GM21360 (cell line): ENCODE results near the gene PTPN14.
"Not testable (repeated sequence)": the region's sequence is repeated elsewhere in the genome, so short reads cannot be mapped to it uniquely, and the experiment has no call there.

ENCODE experiments used
- ATAC-seq: cut with Tn5 transposase; IDR thresholded peaks from one replicate; pipeline ENCODE4 v1.9.1; 2021; ENCODE audit warnings: mild to moderate bottlenecking, moderate library complexity; ENCODE audit not compliant: unreplicated experiment

The PTPN14 gene

DNA sequence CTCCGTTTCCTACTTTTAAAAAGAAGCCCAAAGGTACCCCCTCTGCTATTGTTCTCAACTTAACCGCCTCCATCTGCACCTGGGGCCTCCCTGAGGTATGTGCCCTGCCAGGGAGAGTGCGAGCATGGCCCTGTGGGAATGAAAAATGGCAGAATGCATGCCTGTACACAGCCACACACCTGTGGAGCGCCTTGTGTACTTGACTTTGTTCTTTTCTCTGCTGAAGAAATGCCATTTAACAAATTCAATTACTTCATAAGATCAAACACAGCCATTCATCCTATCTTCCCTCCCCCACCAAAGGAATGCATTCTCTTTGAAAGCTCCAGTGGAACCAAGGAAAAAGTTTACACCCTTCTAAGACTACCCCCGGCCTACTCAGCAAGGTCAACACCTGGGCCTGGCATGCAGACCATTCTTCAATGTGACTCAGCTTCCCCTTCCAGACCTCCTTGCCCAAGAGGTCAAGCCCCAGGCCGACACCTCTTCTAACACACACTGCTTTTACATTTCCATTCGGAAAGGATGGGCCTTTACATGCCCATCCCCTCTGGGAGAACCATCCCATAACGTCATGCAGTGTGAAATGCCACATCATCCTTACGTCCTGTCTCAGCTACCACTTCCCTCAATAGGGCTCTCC lies 146.7 kb downstream of the PTPN14 start:
- no peak for ATAC-seq

GRCh38 chr1:214404154-214404553 lies 147.2 kb downstream of the PTPN14 start:
- ATAC-seq: no peak

DNA sequence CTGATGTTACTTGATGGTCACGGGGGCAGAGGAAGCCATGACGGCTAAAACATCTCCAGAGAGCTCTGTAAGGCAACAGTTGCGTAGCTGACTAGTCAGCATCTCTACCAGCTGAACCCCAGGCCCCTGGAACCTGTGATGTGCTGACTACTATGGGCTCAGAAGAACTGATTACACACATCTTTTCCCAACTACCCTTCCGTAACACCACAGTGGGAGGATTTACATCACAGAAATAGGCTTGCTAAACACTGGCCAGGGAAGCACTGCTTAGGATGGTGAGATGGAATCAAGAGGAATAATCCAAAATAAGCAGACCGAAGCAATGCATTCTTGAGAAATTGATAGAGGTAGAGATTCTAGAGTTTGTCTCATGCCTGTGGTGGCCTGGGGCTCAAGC lies 148.0 kb downstream of the PTPN14 start:
- ATAC-seq: no peak

DNA sequence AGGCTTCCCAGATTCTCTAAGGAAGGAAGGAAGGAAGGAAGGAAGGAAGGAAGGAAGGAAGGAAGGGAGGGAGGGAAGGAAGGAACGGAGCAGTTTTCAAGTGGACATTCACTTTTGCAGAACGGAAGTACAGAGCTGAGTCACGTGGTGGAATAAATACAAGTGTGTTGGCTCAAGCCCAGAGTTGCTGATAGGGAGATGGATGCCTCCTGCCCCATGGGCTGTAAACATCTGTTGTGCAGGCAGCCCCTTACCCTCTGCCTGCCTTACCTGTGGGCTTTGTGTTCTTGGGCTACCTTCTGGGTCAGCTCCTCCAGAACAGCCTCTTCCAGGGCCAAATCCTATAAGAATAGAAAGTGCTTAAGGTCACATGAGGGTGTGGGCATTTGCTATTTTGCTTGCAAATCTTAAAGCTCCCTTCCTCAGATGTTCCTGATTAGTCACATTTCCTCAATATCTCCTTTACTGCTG lies 148.8 kb downstream of the PTPN14 start:
- no peak for ATAC-seq

DNA sequence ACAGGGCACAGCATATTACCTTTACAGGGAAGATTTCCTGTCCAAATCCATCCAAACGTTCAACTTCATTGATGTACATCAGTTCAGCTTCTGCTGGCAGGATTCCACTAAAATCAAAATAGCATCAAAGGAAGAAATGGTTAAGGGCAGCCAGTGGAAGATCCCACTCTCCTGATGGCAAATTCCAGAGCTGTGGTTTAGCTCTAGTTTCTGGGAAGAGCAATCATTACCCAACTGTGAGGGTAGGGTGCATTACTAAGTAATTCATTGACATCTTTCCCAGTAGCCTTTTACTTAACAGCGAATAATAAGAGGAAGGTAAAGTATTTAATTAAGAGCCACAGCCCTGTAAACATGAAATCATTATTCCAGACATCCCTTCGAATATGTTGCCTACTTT lies 149.7 kb downstream of the PTPN14 start:
- no peak for ATAC-seq

DNA sequence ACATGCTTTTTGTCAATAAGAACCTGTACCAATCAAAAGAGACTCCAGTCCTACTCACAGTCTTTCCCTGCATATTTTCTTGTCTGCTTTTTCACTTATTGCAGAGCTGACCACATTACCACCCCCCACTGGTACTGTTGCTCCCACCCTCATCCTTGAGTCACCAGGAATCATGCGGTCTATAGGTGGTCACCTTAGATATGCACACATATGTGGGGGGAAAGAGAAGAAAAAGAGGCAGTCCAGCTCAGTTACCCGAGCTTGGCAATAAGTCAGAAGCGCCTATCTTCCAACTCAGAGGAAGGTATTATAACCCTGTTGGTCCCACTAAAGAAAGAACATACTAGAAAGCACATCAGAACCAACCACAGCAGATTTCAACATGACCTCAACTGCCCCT lies 151.3 kb downstream of the PTPN14 start:
- ATAC-seq: no peak

- no peak for ATAC-seq
Measured at GRCh38 chr1:214398490-214398889, 152.9 kb downstream of the PTPN14 start.

DNA sequence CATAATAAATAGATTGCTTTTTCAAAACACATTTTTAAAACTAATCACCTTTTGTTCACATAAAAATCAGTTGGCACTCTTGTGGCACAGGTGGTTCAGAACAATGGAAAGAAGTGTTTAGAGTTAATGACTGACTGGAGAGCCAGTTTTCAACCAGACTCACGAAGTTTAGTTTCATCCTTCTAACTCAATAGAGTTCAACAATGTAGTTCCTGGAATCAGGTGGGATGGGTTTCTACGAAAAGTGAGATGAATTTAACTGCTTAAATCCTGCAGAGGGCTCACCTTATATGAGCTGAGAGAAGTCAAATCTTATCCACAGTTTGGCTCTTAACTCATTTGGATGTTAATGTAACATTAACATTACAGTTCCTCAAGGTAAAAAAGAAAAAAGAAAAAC lies 153.9 kb downstream of the PTPN14 start:
- ATAC-seq: no peak

GRCh38 chr1:214396330-214396729 lies 155.1 kb downstream of the PTPN14 start:
- no peak for ATAC-seq

- not testable (repeated sequence) for ATAC-seq
Measured at GRCh38 chr1:214394569-214394968, 156.8 kb downstream of the PTPN14 start.

- no peak for ATAC-seq
Measured at GRCh38 chr1:214393086-214393485, 158.3 kb downstream of the PTPN14 start.

- ATAC-seq: no peak
Measured at GRCh38 chr1:214391873-214392645, 159.3 kb downstream of the PTPN14 start.

- ATAC-seq: no peak
Measured at GRCh38 chr1:214389734-214390133, 161.7 kb downstream of the PTPN14 start.

- ATAC-seq: no peak
Measured at GRCh38 chr1:214386747-214387146, 164.7 kb downstream of the PTPN14 start.

- no peak for ATAC-seq
Measured at GRCh38 chr1:214386333-214386732, 165.1 kb downstream of the PTPN14 start.

GRCh38 chr1:214385428-214385827 lies 166.0 kb downstream of the PTPN14 start:
- ATAC-seq: no peak

DNA sequence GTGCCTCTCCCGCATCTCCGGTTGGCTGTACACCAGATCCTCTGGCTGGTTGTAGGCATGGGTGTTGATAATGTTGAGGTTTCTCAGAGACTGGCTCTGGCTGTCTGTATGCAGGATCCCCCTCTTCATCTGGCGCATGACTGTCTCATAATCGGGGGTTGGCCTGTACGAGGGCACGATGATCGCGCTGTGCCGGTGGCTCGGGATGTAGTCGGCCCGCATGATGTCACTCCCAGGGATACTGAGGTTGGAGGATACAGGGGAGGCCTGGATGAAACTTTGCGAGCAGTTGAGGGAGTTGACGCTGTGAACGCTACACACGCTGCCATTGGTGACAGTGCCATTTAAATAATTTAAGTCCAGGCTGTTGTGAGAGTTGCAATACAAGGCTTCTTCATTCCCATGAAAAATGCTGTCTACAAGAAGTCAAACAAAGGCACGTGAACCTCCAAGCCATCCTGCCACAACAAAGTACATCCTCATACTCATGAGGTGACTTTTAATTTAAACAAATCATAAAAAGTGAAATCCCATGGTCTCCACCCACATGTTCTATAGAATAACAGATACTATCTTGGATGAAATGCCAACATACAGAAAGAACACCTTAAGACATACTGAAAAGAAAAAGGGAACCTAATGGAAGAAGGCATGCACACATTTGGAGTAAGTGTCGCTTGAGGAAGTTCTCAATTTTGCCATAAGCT lies 166.9 kb downstream of the PTPN14 start:
- no peak for ATAC-seq

DNA sequence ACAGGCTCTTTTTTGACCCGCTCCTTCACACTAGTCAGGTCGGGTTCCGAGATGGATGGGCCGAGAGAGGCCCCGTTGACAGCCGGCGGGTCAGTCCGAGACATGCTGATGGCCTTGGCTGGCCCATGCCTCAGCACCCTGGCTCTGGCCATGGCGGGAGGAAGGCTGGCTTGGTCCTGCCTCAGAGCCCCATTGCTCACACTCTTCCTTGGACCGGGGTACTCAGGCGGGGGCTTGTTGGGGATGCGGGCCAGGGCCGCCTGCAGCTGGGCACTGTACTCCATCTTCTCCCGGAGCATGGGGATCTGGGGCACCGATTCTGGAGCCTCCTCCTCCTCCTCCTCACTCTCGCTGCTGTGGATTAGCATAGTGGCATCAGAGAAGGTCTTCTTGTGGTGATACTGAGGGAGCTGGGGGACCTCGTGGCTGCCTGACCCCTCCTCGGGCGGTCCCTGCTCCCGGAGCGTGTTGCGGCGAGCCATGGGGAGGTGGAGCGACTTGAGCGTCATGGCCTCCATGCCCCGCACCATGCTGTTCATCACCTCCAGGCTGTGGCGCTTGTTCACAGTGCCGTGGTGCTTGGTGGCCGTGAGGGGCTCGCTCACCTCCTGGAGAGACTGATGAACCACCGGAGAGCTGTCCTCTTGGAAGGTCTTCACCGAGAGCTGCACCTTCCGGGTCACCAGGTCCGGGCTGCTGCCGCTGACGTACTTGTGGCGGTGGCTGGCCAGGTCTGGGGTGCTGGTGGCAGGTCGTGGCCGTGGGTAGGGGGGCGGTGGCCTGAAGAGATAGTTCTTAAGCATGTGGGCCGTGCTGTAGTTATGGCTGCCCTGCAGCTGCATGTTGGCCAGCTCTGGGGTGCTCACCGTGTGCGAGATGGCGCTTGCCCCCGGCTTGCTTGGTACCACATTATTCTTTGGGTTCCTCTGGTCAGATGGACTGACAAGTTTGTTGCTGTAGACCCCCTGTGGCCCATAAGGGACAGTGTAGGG lies 167.7 kb downstream of the PTPN14 start:
- no peak for ATAC-seq

DNA sequence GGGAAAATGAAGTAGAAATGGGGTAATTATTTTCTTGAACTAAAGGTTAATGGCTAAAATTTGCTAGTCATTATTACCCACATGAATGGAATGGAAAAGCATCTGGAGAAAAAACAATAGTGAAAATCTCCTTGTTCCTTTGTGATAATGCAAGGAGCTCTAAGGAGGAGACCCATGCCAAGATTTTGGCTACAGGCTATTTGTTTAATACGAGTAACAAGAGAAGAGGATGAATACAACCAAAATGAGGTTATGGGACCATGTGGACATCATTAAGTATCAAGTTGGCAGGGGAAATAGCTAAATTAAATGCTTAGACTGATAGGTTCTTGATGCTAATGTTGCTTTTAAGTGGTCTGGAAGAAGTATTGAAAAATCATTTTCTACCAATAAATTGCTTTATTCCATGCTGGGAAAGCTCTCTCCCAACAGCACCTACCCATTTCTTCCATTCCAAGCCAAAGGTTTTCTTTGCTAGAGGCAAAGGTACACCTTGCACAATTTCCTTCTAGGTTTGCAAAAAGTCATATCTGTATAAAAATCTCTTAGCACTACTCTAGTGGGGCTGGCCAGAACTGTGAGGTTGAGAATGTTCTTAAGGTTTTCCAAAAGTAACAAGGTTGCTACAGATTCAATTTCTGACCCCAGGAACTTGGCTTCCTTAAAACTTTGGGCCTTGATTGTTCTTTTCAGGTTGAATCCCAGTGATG lies 170.3 kb downstream of the PTPN14 start:
- no peak for ATAC-seq

- no peak for ATAC-seq
Measured at GRCh38 chr1:214380396-214380795, 171.0 kb downstream of the PTPN14 start.
